GM18526 (cell line): ENCODE results near the gene RAB3GAP2.

Experiments
- POLR2A ChIP-seq: IDR thresholded peaks from 3 replicates; pipeline ENCODE4 v1.6.1; 2011; ENCODE audit not compliant: insufficient read length; ENCODE audit errors: extremely low read depth

The RAB3GAP2 gene

DNA sequence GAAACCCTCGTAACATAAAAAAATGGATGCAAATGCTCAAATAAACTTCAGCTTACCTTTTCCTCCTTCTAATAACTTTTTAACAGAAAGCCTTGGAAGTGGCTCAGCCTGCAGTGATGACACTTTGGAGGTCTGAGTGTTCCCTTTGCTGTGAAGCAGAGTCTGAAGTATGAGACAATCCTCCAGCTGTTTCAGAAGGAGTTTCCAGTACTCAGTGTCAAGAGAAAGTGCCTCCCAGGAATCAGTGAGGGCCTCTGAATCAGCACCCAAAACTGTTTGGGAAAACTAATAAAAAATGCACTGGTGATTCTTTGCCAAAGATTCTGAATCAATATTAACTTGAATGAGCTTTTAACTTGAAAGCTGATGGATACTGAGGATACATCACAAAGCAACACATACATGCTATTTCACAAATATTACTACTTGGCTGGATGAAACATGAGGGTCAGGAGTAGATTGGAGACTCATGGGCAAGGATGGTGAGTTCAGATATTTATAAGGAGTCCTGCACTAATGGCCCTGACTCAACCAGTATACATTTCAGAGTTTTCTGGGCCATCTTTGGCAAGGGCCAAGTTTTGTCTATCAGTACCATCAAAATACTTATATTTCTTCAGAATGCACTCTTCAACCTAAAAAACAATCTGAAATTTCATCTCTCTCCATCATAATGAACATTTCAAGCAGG, 101.3 kb downstream of the RAB3GAP2 start:
- TF ChIP-seq POLR2A, result no peak

DNA sequence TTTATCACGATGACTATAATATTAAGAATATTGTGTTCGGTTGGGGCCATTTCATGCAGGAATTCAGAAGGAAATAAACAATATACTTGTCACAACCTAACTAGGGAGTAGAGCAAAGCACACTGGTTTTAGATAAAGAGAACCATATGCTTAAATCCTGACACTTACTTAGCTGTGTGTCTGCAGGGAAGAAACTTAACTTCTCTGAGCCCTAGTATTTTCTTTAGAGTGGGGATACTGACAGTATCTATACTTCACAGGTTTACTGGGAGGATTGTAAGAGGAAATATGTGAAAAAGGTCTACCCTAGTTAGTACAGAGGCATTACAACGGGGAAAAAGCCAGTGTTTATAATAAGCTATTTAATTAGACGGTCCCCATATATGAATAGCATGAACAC, 105.4 kb downstream of the RAB3GAP2 start:
- TF ChIP-seq POLR2A, result no peak

DNA sequence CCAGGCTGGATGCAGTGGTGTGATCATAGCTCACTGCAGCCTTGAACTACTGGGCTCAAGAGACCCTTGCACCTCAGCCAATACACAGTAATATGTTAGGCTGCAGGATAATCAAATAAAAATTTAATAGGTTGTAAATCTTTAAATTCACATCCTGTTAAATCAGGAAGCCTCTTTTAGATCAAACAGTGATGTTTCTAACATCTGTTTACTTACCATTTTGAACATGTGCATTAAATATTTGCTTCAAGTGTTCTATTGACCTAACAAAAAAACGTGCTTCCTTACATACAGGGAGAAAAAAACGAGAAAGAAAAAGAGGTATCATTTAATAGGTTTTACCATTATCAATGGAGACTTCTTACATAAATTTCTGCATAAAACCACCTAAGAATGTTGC, 107.7 kb downstream of the RAB3GAP2 start:
- TF ChIP-seq POLR2A, result no peak

DNA sequence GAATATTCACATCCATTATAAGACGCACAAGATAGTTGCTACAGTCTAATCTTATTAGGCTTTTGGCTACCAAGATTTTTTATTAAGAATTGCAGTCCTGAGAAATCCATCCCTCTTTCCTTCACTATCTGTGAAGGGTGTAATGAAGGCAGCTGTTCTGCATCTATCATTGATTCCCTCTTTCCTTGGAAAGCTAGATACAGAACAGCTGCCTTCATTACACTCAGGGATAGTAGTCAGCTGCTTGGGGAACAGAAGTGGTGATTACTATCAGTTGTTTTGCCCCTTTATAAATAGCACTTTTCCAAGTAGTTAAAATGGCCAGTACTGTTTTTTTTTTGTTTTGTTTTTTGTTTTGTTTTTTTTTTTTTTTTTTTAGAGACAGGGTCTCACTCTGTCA, 108.1 kb downstream of the RAB3GAP2 start:
- no peak for TF ChIP-seq POLR2A

DNA sequence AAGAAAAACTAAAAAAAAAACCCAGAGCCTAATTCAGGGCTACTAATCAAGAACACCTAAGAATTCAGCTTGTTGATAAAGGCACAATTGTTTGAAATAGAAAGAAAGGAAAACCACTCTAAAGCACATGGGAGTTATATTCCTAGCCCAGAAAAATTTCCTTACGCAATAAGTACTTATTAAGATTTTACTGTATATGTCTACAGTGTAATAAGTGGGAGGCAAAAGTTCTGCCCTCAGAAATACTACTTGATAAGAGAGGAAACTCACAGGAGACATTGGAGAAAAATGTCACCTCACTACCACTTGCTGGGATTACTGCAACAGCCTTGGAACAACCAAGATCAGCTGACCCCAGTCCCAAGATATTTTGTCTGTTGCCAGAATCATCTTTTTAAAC, 112.2 kb downstream of the RAB3GAP2 start:
- TF ChIP-seq POLR2A, result no peak

DNA sequence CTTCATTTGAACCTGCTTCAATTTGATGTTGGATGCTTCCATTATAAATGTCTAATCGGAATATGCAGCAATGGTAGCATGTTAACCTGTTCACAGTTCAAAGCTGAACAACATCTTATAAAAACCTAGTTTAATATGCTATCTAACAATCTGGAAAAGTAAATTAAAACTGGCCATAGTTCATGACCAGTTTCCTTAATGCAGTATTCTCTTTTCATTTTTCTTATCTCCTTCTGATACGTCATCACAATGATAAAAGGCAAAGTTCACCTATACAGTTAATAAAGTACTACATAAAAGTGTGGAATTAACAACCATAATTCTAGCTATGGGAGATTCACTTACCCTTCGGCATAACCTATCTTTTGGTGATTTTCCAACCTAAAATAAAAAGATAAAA, 113.2 kb downstream of the RAB3GAP2 start:
- no peak for TF ChIP-seq POLR2A

DNA sequence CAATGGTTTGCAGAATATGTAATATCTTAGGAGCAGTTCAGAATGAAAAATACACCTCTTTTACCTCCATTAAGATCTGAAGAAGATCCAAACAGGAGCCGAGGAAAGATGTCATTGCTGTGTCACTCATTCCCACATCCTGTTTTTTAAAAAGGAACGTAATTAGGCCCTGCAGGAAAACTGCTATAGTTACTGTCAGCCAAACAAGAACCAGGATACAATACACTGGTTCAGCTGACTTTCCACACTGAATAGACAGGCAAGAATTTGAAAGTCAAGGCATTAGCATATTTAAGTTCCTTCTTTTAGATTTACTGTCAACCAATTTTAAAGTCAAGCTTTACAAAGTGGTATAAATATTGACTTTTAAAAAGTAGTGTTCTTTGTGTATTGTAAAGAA, 114.5 kb downstream of the RAB3GAP2 start:
- no peak for TF ChIP-seq POLR2A

DNA sequence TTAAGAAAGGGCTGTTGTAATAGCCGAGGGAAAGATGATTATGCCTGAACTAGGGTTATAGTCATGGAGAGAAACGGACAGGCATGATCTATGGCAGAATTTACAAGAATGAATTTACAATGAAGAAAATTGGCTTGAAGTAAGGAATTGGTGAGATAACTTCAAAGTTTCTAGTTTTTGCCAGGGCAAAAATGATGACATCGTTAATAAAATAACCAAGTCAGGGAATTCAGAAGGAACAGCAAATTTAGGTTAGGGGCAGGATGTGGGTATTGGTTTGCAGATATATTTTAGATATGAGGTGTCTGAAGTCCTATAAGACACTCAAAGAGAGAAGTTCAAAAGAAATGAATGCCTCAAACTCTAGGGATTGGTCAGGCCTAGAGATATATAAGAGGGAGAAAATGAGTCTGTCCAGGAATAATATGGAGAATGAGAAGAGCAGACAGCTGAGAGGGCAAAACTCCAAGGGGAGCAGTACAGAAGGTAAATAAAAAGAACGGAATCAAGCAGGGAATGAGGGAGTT, 115.6 kb downstream of the RAB3GAP2 start:
- TF ChIP-seq POLR2A, result no peak

DNA sequence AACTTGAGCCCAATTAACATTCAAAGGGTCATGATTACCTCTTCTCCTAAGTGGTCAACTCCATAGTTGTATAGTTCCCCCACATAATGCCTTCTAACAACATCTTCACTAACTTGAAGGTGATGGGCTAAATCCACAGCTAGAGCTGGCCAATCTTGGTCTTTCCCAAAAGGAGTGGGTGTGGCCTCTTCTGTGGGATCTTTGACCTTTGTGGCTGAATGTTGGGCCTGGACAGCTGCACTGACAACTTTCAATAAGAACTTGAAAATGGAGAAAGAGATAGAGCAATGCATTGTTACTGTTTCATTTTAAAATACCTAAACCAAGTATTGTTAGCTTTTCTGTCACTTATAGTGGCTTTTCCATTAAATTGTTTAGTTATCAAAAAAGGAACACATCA, 119.1 kb downstream of the RAB3GAP2 start:
- TF ChIP-seq POLR2A, result no peak

DNA sequence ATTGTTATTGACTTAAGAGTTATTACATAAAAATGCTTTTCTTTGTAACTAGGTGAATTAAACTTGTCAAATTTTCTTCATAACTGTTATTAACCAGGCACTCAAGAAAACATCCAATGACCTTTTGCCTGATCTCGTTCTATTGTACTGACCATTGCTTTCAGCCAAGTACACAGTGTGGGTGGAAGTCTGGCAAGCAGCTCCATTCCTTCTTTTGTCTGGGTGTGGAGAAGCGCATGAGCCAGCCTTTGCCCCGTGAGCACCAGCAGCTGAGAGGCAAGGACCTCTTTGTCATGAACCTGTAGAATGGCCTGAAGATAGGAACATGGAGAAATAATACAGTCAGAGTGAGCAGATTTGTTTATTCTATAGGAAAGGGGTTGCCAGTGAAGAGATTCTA, 120.8 kb downstream of the RAB3GAP2 start:
- TF ChIP-seq POLR2A, result no peak

DNA sequence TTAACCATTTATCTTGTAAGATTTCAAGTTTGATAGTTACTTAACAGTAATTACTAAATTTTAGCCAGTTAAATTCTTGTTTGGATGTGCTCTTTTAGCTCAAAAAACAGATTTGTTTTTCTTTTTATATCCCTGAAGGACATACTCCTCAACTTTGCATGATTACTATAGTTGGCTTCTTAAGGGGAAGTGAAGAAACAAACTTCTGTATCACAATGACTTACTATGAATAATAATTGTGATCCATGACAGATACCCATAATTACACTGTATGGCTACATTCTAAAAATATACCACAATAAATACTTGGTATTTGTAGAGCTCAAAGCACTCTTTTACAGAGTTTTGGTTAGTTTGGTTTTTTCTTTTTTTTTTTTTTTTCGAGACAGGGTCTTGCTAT, 122.5 kb downstream of the RAB3GAP2 start:
- no peak for TF ChIP-seq POLR2A

DNA sequence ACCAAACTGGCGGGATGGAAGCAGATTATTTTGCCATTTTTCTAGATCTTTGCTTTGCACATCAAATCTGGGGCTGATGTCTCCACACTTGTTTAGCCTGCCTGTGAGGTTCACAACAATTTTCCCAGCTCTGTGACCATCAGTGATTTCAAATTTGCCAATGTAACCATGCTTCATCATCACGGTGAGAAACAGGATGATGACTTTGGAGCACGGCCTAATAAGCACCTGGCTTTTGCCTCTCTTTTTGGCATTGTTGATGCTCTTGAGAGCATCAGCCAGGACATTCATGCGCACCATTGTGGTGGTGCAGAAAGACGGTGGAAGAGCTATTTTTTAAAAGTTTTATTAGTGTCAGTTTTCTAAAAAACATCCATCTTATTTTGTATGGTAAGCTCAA, 128.2 kb downstream of the RAB3GAP2 start:
- no peak for TF ChIP-seq POLR2A

DNA sequence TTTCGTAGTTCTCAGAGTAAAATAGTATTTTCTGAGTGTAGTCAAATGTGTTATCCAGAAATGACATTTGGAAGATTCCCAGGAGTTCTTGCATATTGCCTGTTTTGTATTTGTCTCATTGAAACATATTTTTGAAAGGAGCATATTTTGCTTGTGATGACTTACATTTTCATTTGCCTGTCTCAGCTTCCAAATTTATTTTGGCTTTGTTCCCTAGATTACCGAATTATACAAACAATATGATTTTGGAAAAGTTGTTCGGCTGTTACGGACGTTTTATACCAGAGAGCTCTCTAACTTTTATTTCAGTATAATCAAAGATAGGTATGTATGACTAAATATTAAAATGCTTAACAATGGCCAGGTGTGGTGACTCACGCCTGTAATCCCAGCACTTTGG, 132.3 kb downstream of the RAB3GAP2 start:
- TF ChIP-seq POLR2A, result no peak

DNA sequence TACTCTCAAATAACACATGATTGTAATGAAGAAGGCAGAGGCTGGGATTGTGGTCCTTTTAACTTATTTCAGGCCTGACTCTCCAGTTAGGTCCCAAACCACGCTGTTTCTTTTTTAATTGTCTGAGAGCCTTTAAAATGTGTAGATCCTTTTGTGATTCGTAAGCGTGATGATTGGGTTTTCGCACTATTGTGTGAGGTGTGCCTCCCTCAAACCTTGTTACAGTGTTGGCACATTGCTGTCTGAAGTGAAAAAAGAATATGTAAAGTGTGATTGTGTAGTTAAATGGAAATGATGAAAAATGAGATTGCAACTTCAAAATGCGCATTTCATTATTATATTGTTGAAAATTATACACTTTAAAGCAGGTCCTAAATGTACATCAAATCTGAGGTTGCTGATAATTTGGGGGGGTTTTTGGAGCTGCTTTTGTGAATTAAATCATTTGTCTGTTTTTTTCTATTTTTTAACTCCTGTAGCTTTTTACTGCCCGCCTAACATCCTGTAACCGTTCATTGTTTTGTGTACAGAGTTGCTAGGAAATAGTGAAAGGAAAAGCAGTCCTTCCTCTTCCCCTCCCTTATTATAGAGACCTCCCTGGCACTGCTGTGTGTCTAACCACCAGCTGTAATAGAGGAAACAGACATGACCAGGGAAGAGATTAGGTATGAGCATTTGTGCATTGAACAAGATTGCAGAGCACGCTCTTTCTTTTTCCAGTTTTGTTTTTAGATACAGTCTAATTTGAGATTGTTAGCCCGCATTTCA, 135.1 kb downstream of the RAB3GAP2 start:
- TF ChIP-seq POLR2A, result no peak

DNA sequence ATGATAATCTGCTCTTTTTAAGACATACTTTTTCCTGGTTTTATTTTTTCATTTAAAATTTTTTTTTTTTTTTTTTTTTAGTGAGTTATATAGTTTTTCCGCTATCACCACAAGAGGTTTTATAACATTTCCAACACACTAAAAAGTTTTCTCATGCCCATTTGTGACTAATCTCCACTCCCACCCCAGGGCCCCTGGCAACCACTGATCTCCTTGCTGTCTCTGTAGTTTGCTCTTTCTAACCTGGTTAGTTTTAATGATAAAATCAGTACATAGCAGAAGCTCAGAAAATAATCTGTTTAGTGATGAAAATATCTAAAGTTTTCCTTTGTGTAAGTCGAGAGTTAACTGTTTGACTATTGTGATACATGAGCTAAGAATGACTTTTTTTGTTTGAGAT, 136.5 kb downstream of the RAB3GAP2 start:
- no peak for TF ChIP-seq POLR2A

DNA sequence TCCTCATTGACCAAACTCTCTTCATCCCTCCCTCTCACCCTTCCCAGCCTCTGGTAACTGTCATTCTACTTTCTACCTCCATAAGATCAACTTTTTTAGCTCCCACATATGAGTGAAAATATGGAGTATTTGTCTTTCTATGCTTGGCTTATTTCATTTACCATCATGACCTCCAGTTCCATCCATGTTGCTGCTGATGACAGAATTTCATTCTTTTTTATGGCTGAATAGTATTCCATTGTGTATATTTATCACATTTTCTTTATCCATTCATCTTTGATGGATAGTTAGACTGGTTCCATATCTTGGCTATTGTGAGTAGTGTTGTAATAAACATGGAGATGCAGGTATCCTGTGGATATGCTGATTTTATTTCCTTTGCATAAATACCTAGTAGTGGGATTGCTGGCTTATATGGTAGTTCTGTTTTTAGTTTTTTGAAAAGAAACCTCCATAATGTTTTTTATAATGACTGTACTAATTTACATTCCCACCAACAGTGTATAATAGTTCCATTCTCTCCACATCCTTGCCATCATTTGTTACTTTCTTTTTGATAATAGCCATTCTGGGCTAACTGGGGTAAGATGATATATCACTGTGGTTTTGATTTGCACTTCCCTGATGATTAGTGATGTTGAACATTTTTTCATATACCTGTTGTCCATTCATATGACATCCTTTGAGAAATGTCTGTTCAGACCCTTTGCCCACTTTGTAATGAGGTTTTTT, 142.6 kb downstream of the RAB3GAP2 start:
- TF ChIP-seq POLR2A, result no peak

DNA sequence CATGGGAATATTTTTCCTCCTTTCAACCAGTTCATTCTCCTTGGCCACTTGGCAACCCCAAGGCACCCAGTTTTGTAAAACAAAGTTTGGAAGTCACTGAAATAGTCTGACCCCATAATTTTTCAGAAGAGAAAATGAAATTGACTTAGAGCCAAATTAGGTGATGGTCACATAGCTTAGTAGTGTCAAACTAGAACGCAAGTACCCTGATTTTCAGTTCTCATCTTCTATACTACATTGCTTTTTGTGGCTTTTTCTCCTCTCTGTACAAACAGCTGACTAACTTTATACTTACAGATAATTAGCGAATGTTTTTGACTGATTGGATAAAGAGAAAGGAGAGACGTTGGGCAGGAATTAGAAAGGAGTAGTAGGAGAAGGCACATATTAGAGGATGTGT, 145.2 kb downstream of the RAB3GAP2 start:
- TF ChIP-seq POLR2A, result no peak

DNA sequence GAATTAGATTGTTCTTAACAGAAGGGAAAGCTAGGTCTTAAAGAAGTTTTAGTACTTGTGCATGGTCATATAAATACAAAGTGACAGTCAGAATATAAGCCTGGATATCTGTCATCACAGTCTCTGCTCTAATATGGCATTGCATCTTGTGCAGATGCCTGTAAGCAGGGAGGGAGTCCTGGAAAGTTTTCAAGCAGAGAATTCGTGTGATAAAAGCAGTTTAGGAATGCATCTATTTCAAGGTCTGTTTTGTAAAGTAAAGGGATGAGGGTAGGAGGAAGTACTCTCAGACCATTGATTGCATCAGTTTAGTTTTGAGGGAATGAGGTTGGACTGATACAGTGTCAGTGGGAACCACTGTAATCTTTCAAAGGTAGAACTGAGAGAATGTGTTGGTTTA, 147.7 kb downstream of the RAB3GAP2 start:
- TF ChIP-seq POLR2A, result no peak
